HG03097 (cell line): ENCODE measurements around the gene APOBEC3A.
"Not testable (repeated sequence)": the region's sequence is repeated elsewhere in the genome, so short reads cannot be mapped to it uniquely, and the experiment has no call there.

ENCODE experiments used
- ATAC-seq: cut with Tn5 transposase; IDR thresholded peaks from one replicate; pipeline ENCODE4 v1.9.1; 2021; ENCODE audit not compliant: unreplicated experiment, low FRiP score

The APOBEC3A gene

GRCh38 chr22:38957808-38958650 is 620 bp downstream of the APOBEC3A start:
- no peak for ATAC-seq

- not testable (repeated sequence) for ATAC-seq
Observed at GRCh38 chr22:38958651-38958943, 1.2 kb downstream of the APOBEC3A start.

- no peak for ATAC-seq
Observed at GRCh38 chr22:38959590-38959989, 2.2 kb downstream of the APOBEC3A start.

GRCh38 chr22:38960673-38961072 is 3.3 kb downstream of the APOBEC3A start:
- not testable (repeated sequence) for ATAC-seq

DNA sequence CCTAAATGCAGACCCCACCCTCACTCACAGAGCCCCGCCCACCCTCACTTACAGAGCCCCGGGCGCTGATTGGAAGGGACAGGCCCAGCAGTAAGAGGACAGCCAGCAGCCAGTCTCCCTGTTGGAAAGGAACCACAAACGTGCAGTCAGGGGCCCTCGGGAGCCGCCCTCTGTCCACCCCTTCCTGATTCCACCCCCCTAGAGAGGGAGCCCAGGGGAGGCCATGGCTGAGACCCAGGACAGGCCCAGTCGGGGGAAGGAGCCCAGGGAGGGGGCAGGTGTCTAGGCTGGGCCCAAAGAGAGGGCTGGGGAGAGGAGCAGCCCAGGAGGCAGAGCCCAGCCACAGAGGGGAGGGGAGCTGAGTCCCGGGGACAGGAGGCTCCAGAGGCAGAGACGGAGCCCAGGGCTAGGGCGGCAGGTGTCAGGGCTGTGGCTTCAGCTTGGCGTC is 5.9 kb downstream of the APOBEC3A start:
- ATAC-seq: not testable (repeated sequence)

DNA sequence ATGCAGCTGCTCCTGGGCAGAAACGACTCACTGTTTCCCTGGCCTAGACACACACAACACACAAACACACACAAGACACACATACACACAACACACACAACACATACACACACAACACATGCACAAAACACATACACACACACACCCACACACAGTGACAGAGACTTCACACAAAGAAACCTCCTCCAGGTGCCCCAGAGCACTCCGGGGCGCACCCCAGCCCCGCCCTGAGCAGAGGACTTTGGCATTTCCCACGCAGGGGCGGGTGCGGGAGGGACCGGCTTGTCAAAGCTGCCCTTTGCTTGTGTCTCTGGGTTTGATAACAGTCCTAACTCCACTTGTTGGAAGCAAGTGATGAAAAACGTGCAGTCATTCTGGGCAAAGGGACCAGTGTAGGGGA is 6.5 kb downstream of the APOBEC3A start:
- ATAC-seq: no peak

DNA sequence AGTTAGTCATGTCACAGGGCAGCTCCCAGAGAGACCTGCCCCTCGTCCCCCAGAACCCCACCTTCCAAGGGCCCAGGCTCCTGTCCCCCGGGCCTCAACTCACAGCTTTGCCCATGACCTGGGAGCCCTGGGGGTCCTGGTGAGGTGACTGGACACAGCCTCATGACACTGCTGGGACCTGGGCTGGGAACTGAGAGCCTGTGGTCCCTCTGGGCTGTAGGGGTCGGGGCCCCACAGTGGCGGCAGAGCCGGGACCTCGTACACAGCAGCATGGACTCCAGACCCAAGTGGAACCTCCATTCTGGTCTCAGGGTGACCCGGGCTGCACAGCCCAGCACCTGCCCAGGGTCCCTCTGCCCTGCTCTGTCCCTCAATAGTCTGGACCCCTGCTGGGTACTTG is 6.9 kb downstream of the APOBEC3A start:
- no peak for ATAC-seq

- no peak for ATAC-seq
Observed at GRCh38 chr22:38964989-38965388, 7.6 kb downstream of the APOBEC3A start.

- no peak for ATAC-seq
Observed at GRCh38 chr22:38965614-38966379, 8.4 kb downstream of the APOBEC3A start.

- ATAC-seq: no peak
Observed at GRCh38 chr22:38966380-38966702, 8.9 kb downstream of the APOBEC3A start.

- no peak for ATAC-seq
Observed at GRCh38 chr22:38966942-38967341, 9.5 kb downstream of the APOBEC3A start.

DNA sequence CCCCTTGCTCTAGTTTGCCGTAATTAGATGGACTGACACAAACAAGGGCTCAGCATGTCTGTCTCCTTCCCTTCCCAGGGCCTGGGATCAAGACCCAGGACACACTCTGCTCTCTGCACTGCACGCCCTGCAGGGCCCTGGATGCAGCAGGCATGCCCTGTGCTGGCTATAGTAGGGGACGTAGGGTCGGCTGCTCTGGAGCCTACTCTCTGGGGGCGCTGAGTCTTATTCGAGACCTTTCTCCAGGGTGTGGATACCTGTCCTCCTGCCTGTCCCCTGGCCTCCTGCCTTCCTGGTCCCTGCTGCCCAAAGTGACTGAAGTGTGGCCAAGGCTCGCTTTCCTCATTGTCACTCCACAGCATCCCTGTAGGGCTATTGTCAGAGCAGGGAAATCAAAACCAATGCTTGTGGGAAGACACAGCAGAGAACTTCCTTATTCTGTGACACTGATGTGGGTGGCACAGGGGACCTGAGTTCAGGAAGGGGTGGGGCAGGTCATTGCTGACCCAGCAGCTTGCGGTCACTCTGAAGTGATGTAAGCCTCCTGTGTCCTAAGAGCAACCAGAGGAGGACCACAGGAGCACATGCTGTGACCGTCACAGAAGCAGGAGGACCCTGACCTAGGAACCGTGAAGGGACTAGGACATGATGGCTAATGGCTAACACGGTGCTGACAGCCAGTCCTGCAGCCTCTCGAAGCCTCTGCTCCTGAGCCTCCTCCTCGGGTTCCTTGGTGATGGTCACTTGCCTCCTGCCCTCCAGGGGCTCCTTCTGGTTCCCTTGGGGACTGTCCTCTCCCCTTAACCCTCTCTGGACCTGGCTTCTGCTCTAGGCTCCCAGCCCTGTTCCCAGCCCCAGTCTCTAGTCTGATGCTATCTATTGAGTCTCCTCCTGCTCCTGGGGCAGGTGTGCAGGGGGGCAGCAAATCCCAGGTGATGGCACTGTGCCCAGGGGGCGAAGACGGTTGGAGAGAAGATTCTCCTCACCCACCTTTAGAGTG is 10.3 kb downstream of the APOBEC3A start:
- ATAC-seq: no peak

DNA sequence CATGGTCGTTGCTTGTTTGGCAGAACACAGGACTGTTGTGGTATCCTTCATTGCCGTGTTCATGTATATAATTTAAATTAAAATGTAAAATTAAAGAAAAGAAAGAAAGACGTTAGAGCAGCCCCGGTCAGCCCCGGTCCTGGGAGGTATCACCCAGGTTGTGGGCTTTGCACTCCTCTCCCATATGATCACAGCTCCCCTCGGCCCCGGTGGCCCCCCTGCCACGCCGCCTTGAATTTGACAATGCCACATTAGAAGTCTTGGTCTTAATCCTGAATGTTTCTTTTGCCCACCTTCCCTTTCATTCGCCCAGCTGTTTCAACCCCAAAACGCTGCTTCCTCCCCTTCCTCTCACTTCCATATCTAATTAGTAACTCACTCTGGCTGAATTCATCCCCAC is 11.4 kb downstream of the APOBEC3A start:
- no peak for ATAC-seq

GRCh38 chr22:38970551-38970950 is 13.1 kb downstream of the APOBEC3A start:
- ATAC-seq: no peak

- no peak for ATAC-seq
Observed at GRCh38 chr22:38971202-38971601, 13.8 kb downstream of the APOBEC3A start.

GRCh38 chr22:38971791-38972190 is 14.4 kb downstream of the APOBEC3A start:
- ATAC-seq: no peak

DNA sequence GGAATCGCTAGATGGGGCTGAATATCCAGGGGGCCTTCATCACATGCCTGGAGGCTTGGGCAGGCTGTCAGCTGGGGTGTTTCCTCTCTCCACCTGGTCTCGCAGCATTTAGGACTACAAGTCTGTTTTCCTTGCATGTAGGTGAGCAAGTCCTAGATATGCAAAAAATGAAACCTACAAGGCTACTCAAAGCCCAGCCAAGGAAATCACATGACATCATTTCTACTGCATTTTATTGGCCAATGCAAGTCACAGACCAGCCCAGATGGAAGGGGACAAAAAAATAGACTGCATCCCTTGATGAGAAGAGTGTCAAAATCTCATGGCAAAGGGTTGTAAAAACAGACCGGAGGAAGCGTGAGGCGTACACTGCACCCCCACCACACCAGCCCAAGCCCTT is 15.1 kb downstream of the APOBEC3A start:
- ATAC-seq: no peak

- ATAC-seq: no peak
Observed at GRCh38 chr22:38973289-38974169, 16.1 kb downstream of the APOBEC3A start.

- no peak for ATAC-seq
Observed at GRCh38 chr22:38974170-38974825, 16.9 kb downstream of the APOBEC3A start.

DNA sequence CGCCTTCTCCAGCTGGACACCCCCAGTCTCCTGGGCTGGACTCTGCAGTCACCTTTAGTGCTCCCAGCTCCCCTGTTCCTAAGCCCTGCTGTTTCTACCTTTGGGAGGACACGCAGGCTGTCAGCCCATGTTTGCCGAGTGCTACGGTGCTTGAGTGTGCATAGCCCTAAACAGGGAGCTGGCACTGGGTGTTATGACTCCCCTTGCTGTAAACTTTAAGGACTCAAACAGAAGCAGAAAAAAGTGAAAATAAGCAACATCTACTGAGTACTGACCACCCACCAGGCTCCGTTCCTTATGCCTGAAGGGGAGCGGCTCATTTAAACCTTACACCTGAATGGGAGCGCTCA is 17.4 kb downstream of the APOBEC3A start:
- ATAC-seq: no peak
